Fibroblast of lung (primary cell): ENCODE measurements around the gene ARL4A. TPM values are rescaled to one million over a fixed set of nuclear protein-coding genes. Genes with fewer than 3 reads are reported as not detected.

Experiments used
- DNase-seq, 2 donors: peaks; one replicate each; pipeline versions ENCODE4 v3.0.0 to v3.0.0-alpha.2; 2010; ENCODE audit warnings: low read depth in 2 of 2
- H2AFZ ChIP-seq: 2 replicates; pipeline ENCODE4 v1.5.1; 2012; ENCODE audit warnings: low read length, control low read depth, inconsistent platforms
- H3K27ac ChIP-seq: 2 replicates; pipeline ENCODE4 v1.5.1; 2011; ENCODE audit warnings: low read length, control low read depth; ENCODE audit not compliant: insufficient read depth
- H3K27me3 ChIP-seq: 2 replicates; pipeline ENCODE4 v1.5.1; 2011; ENCODE audit warnings: mild to moderate bottlenecking, low read length; ENCODE audit not compliant: control insufficient read depth, insufficient read depth
- H3K36me3 ChIP-seq: 2 replicates; pipeline ENCODE4 v1.5.1; 2011; ENCODE audit warnings: low read length; ENCODE audit not compliant: control insufficient read depth, insufficient read depth
- H3K4me1 ChIP-seq: 2 replicates; pipeline ENCODE4 v1.5.1; 2011; ENCODE audit warnings: low read length; ENCODE audit not compliant: control insufficient read depth, insufficient read depth; ENCODE audit errors: extremely low read depth
- H3K4me2 ChIP-seq: 2 replicates; pipeline ENCODE4 v1.5.1; 2011; ENCODE audit warnings: low read length, control low read depth; ENCODE audit not compliant: insufficient read depth; ENCODE audit errors: extremely low read depth
- H3K4me3 ChIP-seq, 4 experiments: fragments of 200-600 bp in 1 of 4; sonication (generic) in 1 of 4; replicated peaks in 1 of 4; 2 replicates each; pipeline ENCODE4 v1.5.1; 2011 to 2016; ENCODE audit warnings: low read length in 4 of 4, low read depth in 3 of 4, mild to moderate bottlenecking in 3 of 4, control low read depth in 2 of 4, inconsistent platforms in 1 of 4, mixed read lengths in 1 of 4; ENCODE audit not compliant: insufficient read depth in 1 of 4; ENCODE audit errors: control extremely low read depth in 1 of 4
- H3K79me2 ChIP-seq: 2 replicates; pipeline ENCODE4 v1.5.1; 2012; ENCODE audit warnings: mild to moderate bottlenecking, low read length, inconsistent platforms; ENCODE audit not compliant: control insufficient read depth, insufficient read depth
- H3K9ac ChIP-seq: 2 replicates; pipeline ENCODE4 v1.5.1; 2011; ENCODE audit warnings: mild to moderate bottlenecking, low read length, control low read depth; ENCODE audit not compliant: insufficient read depth
- H3K9me3 ChIP-seq: 2 replicates; pipeline ENCODE4 v1.5.1; 2012; ENCODE audit warnings: low read depth, low read length; ENCODE audit not compliant: control insufficient read depth, insufficient read depth
- H4K20me1 ChIP-seq: 2 replicates; pipeline ENCODE4 v1.5.1; 2011; ENCODE audit warnings: low read length; ENCODE audit not compliant: control insufficient read depth, insufficient read depth; ENCODE audit errors: extremely low read depth
- CTCF ChIP-seq, 2 donors: IDR thresholded peaks in 1 of 2; conservative IDR thresholded peaks in 1 of 2; 1 replicate in 1 of 2; 2 replicates in 1 of 2; pipeline ENCODE4 v1.5.1; 2011 to 2012; ENCODE audit warnings: low read length in 2 of 2, control low read depth in 1 of 2, inconsistent platforms in 1 of 2, low read depth in 1 of 2, mild to moderate bottlenecking in 1 of 2
- EZH2 ChIP-seq: IDR thresholded peaks from 2 replicates; pipeline ENCODE4 v1.5.1; 2012; ENCODE audit warnings: low read length, control low read depth, mild to moderate bottlenecking; ENCODE audit errors: missing control alignments
- polyA plus RNA-seq, 2 donors: library from polyadenylated mRNA; depleted of rRNA in 1 of 2; stranded (reverse) in 1 of 2; unstranded in 1 of 2; fragments of >200 nt; gene quantifications; 2 replicates each; pipeline ENCODE4 v1.2.1, GENCODE V29; 2011 to 2012; ENCODE audit warnings: missing spikeins in 1 of 2
- total RNA-seq: library from RNA; depleted of rRNA; stranded (reverse); fragments of >200 nt; gene quantifications from 2 replicates; pipeline ENCODE4 v1.2.1, GENCODE V29; 2014

ARL4A gene
- total and polyA plus RNA-seq, 2 donors (not counting 1 experiment from before 2014, with no cell fraction given), result 11.4 to 37.0 TPM

GRCh38 chr7:12713625-12714378 is 26.4 kb downstream of the ARL4A start:
- H3K9me3 ChIP-seq, result no peaks in the 10 kb centered on the region
- no peaks in the 10 kb centered on the region for H4K20me1 ChIP-seq
- no peak overlapping the region for H3K4me3 ChIP-seq
- TF ChIP-seq CTCF (conservative IDR thresholded peaks at IDR 0.05 in 1 of 2, IDR thresholded peaks at IDR 0.05 in 1 of 2; ENCODE audit: low read depth in 1 of 2, low read length in 2 of 2) (no peak), EZH2 (no peak)
- peaks cover 5% of the 10 kb centered on the region for H3K4me1 ChIP-seq
- no peaks in the 10 kb centered on the region for H3K79me2 ChIP-seq
- no peak overlapping the region for H2AFZ ChIP-seq
- no peaks in the 10 kb centered on the region for H3K27me3 ChIP-seq
- no peak overlapping the region for H3K27ac ChIP-seq
- no peaks in the 10 kb centered on the region for H3K36me3 ChIP-seq
- no peak overlapping the region for H3K4me2 ChIP-seq
- no peak overlapping the region for H3K9ac ChIP-seq
- no peak for DNase-seq

GRCh38 chr7:12714379-12714737 is 26.9 kb downstream of the ARL4A start:
- no peak overlapping the region for H3K4me2 ChIP-seq
- no peaks in the 10 kb centered on the region for H3K79me2 ChIP-seq
- no peak overlapping the region for H3K27ac ChIP-seq
- no peak overlapping the region for H3K4me3 ChIP-seq
- no peaks in the 10 kb centered on the region for H4K20me1 ChIP-seq
- no peaks in the 10 kb centered on the region for H3K27me3 ChIP-seq
- no peak overlapping the region for H3K9ac ChIP-seq
- no peak for DNase-seq
- H3K9me3 ChIP-seq, result no peaks in the 10 kb centered on the region
- H3K36me3 ChIP-seq, result no peaks in the 10 kb centered on the region
- H2AFZ ChIP-seq, result no peak overlapping the region
- no peak for TF ChIP-seq CTCF (conservative IDR thresholded peaks at IDR 0.05 in 1 of 2, IDR thresholded peaks at IDR 0.05 in 1 of 2; ENCODE audit: low read depth in 1 of 2, low read length in 2 of 2)
- H3K4me1 ChIP-seq, result peaks cover 9% of the 10 kb centered on the region

- peak; percentile 97 to 99 for DNase-seq
- no peak overlapping the region for H3K9ac ChIP-seq
- peak overlapping the region; percentile 36 for H3K4me2 ChIP-seq
- no peaks in the 10 kb centered on the region for H3K79me2 ChIP-seq
- no peaks in the 10 kb centered on the region for H3K9me3 ChIP-seq
- H3K36me3 ChIP-seq, result no peaks in the 10 kb centered on the region
- peak overlapping the region in 2 of 4 experiments; percentile 35 to 56 for H3K4me3 ChIP-seq
- no peak overlapping the region for H3K27ac ChIP-seq
- H4K20me1 ChIP-seq, result no peaks in the 10 kb centered on the region
- no peak for TF ChIP-seq CTCF (conservative IDR thresholded peaks at IDR 0.05 in 1 of 2, IDR thresholded peaks at IDR 0.05 in 1 of 2; ENCODE audit: low read depth in 1 of 2, low read length in 2 of 2)
- no peak for TF ChIP-seq EZH2
- H3K4me1 ChIP-seq, result peaks cover 9% of the 10 kb centered on the region
- peak overlapping the region; percentile 64 for H2AFZ ChIP-seq
- no peaks in the 10 kb centered on the region for H3K27me3 ChIP-seq
Measured at GRCh38 chr7:12715372-12716133, 28.1 kb downstream of the ARL4A start.
